ENCODE measurements around the gene PRIM1.

Gene PRIM1

GRCh38 chr12:56773113-56773512 is 21.0 kb upstream of the PRIM1 start:
- POLR2A ChIA-PET (ENCODE audit: low non-redundant PET): no interaction called here
- no peak for DNase-seq (ENCODE audit: low spot score)
- CTCF ChIA-PET: no interaction called here
- no peak for TF ChIP-seq CTCF (conservative IDR thresholded peaks at IDR 0.05; ENCODE audit: low read depth)
- H3K27ac ChIP-seq: no peak overlapping the region

GRCh38 chr12:56772625-56773024 is 20.5 kb upstream of the PRIM1 start:
- POLR2A ChIA-PET (ENCODE audit: low non-redundant PET): no interaction called here
- DNase-seq (ENCODE audit: low spot score): no peak
- CTCF ChIA-PET: no interaction called here
- H3K27ac ChIP-seq: no peak overlapping the region
- no peak for TF ChIP-seq CTCF (conservative IDR thresholded peaks at IDR 0.05; ENCODE audit: low read depth)

GRCh38 chr12:56769868-56770267 is 17.7 kb upstream of the PRIM1 start:
- CTCF ChIA-PET: no interaction called here
- no peak for TF ChIP-seq CTCF (conservative IDR thresholded peaks at IDR 0.05; ENCODE audit: low read depth)
- POLR2A ChIA-PET (ENCODE audit: low non-redundant PET): no interaction called here
- DNase-seq (ENCODE audit: low spot score): no peak
- H3K27ac ChIP-seq: no peak overlapping the region

- TF ChIP-seq CTCF (conservative IDR thresholded peaks at IDR 0.05; ENCODE audit: low read depth): no peak
- ChIA-PET CTCF (interaction anchor here (0.6 kb wide), 2 partner anchors 45 to 153 kb away, joined by 3 read pairs; no protein-coding TSS in a partner anchor), POLR2A (ENCODE audit: low non-redundant PET) (interaction anchor here (0.6 kb wide), 1 partner anchor 56 kb away, joined by 5 read pairs; no protein-coding TSS in a partner anchor)
- no peak overlapping the region for H3K27ac ChIP-seq
- no peak for DNase-seq (ENCODE audit: low spot score)
Observed at GRCh38 chr12:56768424-56768823, 16.3 kb upstream of the PRIM1 start.

- TF ChIP-seq CTCF (conservative IDR thresholded peaks at IDR 0.05; ENCODE audit: low read depth): no peak
- no peak for DNase-seq (ENCODE audit: low spot score)
- CTCF ChIA-PET: no interaction called here
- POLR2A ChIA-PET (ENCODE audit: low non-redundant PET): no interaction called here
- no peak overlapping the region for H3K27ac ChIP-seq
Observed at GRCh38 chr12:56766535-56766934, 14.4 kb upstream of the PRIM1 start.

- no peak for DNase-seq (ENCODE audit: low spot score)
- CTCF ChIA-PET: interaction anchor here (0.6 to 0.7 kb wide), 2 partner anchors 212 to 224 kb away, joined by 4 read pairs; no protein-coding TSS in a partner anchor
- no peak overlapping the region for H3K27ac ChIP-seq
- TF ChIP-seq CTCF (conservative IDR thresholded peaks at IDR 0.05; ENCODE audit: low read depth): no peak
- POLR2A ChIA-PET (ENCODE audit: low non-redundant PET): no interaction called here
Observed at GRCh38 chr12:56763753-56764657, 11.9 kb upstream of the PRIM1 start.

Data from RWPE1 (cell line).